HG03280 (cell line): ENCODE data around the gene FCAMR.

Experiments
- ATAC-seq: cut with Tn5 transposase; IDR thresholded peaks from one replicate; pipeline ENCODE4 v1.9.1; 2021; ENCODE audit warnings: mild to moderate bottlenecking, moderate library complexity; ENCODE audit not compliant: unreplicated experiment

The FCAMR gene

GRCh38 chr1:206912445-206913095 is 57.7 kb downstream of the FCAMR start:
- ATAC-seq, result no peak

- peak; percentile 46 for ATAC-seq
These were observed 59.1 kb downstream of the FCAMR start for GRCh38 chr1:206911064-206911663.

GRCh38 chr1:206909883-206910318 is 60.4 kb downstream of the FCAMR start:
- no peak for ATAC-seq

- ATAC-seq, result no peak
These were observed 60.9 kb downstream of the FCAMR start for GRCh38 chr1:206909161-206909882.

GRCh38 chr1:206908038-206908437 is 62.2 kb downstream of the FCAMR start:
- no peak for ATAC-seq
